ENCODE data around the gene CHADL. TPM values are rescaled to one million over a fixed set of nuclear protein-coding genes. Genes with fewer than 3 reads are reported as not detected.

Gene CHADL
- polyA plus RNA-seq, 3 donors: 4.3 to 5.2 (median 4.9) TPM

DNA sequence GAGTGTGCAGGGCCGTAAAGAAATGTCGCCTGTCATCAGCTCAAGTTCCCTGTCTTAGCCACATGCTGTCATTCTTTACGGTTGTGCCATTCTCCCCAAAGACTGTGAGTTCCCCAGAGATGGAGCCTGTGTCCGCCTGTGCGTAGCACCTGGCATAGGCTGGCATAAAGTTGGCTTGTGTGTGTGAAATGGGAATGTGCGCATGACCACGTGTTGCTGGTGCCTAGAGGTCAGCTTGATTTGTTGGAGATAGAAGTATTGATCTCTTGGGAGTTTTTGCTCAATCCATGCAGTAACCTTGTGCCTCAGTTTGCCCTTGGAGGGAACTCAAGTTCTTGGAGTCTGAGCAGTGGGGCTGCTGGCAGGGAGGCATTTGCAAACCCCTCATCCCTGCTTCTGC lies 9.4 kb downstream of the CHADL start:
- no peak for DNase-seq

DNA sequence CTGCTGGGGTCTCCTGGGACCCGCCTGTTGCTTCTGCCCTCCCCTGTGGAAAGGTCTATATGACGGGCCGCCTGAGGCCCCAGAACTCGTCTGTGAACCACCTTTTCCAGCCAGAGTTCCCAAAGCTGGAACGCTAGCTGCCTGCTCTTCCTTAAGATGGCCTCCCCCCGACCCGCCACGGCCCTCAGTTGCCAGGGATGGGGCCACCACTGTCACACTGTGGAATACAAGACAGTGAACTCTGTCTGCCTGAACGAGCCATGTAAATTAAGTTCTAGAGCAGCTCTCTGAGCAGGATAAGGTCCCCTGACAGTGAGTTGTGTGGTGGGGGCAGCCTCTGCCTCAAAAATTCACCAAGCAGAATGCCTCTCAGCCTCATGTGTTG lies 10.3 kb downstream of the CHADL start:
- DNase-seq: no peak

DNA sequence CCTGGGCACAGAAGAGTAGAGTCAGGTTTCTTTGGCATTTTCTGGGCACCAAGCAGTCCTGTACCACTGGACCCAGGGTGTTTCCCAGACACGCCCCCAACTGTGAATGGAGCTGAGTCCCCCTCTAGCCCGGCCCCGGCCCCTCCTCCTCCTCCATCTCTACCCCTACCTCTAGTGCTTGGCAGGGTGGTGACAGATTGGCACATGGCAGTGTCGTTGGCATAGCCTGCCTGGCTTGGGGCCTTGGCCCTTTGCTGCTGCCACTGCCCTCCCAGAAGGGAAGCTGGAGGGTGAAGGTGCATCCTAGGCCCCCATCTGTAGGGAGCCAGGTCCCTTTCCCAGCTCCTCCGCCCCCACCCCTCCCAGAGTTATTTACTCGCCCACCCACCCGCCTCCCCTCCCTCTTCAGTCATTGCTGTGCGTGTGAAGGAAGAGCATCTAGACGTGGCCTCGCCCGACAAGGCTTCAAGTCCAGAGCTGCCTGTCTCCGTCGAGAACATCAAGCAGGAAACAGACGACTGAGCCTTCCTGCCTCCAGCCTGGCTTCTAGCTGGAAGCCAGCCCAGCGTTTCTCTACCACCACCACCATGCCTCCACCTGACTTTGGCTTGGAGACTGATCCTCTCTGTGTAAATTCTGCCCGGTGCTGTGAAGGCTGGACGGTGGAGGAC lies 10.9 kb downstream of the CHADL start:
- no peak for DNase-seq

DNA sequence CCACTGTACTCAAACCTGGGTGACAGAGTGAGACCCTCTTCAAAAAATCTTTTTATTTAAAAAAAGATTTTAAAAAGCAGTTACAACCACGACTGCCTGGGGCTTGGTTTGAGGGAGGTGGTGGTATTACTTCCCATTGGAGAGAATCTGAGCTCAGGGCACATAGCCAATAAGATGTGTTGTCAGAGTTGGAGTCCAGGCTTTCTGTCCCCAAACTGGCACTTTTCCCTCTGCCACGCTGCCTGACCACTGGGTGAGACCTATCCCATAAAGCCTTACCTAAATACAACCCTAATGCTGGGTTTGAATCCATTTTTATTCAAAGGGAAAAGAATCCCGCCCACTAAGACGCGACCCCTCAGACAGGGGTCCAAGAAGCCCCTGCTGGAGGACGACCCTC lies 11.5 kb downstream of the CHADL start:
- DNase-seq: no peak

DNA sequence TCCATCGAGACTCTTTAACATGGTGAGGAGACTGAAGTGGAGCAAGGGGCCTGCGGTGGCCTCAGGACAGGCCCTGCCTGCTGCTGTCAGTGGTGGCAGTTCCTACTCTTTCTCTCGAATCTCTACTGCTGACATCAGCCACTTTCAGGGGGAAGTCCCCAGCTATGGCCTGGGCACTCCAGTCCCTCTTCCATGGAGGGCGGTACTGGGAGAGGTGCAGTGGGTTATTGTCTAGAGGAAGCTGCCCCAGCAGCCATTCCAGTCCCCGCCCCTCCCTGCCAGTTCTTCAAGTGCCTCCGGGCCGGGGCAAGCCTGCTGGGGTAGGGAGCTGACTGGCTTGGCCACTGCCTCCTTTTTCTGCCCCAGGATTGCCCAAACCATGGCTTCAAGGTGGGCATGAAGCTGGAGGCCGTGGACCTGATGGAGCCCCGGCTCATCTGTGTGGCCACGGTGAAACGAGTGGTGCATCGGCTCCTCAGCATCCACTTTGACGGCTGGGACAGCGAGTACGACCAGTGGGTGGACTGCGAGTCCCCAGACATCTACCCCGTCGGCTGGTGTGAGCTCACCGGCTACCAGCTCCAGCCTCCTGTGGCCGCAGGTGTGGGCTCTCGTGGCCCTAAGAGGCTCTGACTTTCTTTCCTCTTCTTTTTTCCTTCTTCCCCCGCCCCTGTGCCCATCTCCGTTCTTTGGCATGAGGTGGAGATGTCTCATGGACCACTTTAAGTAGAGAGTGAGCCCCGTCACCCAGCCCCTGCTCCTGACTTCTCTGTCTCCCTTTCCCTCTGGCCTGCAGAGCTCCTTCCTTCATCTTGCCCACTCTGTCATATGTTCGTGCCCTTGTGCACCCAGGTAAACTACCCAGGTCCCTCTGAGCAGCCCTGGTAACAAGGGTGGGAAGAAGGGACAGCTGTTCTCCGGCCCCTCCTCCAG lies 13.7 kb downstream of the CHADL start:
- no peak for DNase-seq

DNA sequence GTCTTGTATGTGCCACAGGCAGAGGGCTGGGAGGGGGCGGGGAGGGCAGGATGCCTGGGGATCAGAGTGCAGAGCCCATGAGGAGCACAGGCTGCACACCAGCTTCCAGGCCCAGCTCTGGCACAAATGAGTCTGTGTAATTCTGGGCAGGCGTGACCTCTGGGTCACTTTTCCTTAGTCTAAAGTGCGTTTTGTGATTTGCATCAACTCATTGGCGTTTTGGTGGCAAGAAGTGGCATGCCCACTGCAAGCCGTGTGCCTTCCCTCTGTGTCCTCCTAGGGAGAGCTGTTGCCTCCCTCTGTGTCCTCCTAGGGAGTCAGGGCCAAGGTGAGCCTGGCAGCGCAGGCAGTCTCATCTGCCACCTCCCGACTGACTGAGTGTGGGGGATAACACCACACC lies 17.2 kb downstream of the CHADL start:
- DNase-seq: no peak

DNA sequence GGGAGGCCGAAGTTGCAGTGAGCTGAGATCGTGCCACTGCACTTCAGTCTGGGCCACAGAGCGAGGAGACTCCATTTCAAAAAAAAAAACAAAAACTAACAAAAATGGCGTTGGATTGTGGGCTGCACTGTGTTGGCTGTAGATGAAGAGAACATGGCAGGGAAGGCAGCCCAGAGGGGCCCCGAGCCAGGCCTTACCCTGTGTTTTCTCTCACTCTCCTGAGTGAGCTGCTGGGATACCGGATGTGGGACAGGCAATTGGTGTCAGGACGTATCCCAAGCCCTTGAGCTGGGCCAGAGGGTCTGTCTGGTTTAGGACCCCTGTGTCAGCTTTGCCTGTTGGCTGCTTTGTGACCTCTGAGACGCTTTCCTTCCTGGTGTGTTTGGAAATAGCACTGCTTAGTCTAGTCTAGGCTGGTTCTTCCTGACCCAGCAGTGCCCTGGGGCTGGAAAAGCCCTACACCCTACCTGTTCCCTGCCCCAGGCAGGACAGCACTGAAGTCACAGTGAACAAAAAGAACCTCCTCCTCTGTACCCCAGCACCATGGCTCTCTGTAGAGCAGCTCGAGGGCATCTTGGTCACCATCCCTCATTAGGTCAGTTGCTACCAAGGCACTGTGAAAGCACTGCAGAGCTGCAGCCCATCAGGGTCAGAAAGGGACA lies 17.8 kb downstream of the CHADL start:
- DNase-seq: no peak

DNA sequence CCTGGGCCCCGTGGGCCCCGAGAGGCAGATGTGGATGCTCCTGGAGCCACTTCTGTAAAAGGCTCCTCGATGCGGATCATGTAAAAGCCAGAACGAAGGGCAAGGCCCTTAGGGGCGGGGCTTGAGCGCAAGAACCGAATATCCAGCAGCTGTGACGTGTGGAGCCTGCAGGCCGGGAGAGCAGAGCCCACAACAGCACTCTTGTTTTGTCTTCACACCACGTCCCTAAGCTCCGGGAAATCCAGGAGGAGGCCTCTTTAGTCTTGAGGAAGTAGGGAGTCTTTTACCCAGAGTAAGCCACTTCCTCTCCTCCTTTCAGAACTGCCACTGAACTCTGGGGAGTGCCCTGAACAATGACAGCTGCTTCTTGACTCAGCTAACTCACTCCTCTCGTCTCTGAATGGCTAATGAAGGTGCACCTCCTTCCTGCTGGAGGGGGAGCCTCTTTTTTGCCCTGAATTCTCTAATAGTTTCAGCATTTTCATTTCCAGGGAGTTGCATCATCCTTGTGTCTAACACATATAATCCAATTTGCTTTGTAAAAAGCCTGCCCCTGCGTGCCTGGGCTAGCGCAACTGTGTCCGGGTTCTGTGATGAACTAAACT lies 23.1 kb downstream of the CHADL start:
- DNase-seq: peak; percentile 57

DNA sequence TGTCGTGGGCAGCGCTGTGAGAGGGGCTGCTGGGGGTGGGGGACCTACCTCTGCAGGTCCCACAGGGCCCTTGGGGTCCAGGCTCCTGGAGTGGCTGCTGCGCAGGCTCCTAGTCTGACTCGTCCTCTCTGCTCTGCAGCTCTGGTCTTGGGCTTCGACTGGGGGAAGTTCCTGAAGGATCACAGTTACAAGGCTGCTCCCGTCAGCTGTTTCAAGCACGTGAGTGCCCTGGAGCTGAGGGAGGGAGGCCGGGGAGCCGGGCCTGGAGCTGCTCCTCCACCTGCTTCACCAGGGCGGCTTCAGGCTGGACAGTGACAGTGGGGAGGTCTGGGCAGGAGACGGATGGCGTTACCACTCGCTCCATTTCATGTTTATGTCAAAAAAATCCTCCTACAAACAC lies 23.7 kb downstream of the CHADL start:
- no peak for DNase-seq

DNA sequence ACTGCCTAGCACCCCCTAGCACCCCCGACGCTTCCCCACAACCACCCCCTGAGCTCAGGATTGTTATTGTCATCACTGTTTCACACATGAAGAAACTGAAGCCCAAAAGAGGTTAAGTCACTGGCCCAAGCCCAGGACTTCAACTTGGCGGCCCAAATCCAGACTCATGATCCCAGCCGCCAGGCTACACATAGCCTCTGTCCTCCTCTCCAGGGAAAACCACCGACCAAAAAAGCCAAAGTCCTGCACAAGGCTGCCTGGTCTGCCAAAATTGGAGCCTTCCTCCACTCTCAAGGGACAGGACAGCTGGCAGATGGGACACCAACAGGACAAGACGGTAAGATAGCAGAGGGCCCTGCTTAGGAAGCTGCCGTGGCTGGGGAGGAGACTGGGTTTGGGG lies 24.8 kb downstream of the CHADL start:
- DNase-seq: no peak

DNA sequence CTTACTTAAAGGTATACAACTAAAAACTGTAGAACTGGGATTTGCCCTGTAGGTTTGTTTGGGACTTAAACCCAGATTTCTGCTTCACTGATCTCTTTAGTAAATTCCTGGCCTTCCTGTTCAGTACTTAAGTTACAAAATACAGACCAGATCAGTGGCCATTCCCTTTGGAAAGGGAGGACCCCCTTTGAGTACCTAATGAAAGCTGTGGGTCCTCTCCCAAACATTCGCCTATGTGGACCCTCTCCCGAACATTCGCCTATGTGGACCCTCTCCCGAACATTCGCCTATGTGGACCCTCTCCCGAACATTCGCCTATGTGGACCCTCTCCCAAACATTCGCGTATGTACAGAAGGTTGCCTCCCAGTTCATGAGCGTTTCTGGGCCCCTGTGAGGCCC lies 25.3 kb downstream of the CHADL start:
- DNase-seq: no peak

DNA sequence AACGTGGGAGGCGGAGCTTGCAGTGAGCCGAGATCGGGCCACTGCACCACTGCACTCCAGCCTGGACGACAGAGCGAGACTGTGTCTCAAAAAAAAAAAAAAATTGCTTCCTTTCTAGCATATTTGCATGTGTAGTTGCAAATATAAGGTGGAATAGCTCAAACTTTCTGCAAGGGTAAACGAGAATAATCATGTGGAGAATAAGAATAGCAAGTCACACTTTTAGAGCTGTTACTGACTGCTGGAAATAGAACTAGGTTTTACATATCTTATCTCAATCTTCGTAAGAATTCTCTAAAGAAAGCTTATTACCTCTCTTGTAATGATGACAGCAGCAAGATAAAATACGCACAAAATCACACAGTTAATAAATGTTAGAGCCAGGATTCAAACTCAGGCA lies 34.0 kb downstream of the CHADL start:
- DNase-seq: no peak

DNA sequence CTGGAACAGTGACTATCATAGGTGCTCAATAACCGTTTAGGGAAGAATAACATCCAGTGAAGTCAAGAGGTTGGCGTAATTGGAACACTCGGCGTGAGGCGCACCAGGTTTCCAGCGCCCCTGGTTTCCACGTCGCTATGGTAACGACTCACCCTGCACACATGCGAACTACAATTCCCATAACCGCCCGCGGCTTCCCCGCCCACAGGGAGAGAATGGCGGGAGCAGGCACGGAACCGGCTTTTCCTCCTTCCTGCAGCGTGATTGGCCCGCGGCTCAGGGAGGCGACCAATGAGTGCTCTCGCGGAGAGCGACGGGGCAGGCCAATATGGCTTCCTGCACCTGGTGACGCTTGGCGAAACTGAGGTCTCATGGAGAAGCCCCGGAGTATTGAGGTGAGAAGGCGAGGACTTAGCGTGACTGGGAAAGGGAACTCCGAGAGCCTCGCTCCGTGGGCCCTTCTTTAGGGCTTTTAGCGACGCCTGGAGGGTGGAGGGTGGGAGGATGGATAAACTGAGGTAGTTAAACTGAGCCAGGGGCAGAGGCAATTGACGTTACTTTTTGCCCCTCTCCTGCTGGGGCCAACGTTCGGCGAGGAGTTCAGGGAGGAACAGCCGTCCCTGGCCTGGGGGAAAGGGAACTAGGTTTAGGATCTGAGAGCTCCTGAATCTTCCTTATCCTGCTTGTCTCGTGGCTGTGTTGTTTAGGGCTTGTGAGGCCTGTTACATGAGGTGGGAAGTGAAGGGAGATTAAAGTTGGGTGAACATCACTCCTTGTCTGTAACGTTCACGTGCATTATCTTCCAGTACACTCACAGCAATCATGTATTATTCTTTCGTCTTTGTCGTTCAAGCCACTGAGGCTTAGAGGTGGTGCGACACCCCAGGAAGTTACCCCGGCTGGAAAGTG lies 35.5 kb downstream of the CHADL start, which contains the start of gene L3MBTL2:
L3MBTL2 (plus strand) TSS at position 321 of the 909 bp plus-strand sequence; CDS start at position 372, 51 bp downstream.
- peak; percentile 97 for DNase-seq

DNA sequence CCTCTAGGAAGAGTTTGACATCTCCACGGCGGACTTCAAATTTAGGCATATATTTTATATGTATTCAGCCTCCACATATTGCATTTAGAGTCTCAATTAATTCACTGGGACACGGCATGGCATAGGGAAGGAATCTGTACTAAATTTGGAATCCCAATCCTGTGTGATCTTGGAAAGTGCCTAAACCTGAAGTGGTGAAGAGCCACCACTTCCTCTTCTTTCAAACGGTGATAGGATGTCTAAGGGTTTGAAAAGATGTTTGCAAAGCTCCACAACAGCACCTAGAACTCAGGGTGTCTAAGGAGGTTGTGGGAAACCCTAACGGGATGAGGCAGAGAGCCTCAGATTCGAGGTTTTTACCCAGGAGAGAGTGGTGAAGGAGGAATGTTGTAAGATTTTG lies 36.7 kb downstream of the CHADL start:
- no peak for DNase-seq

DNA sequence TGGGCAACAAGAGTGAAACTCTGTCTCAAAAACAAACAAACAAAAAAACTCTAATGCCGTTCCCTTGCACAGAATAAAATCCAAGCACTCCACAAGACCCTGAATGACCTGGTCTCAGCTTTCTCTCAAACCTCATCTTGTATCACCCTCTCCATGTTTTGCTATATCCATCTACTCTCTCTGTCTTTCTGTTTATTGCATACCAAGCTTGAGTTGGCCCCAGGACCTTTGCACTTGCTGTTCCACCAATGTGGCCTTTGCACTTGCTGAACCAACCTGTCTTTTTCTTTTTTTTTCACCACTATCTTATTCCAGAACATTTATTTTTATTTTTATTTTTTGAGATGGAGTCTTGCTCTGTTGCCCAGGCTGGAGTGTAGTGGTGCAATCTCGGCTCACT lies 37.6 kb downstream of the CHADL start:
- no peak for DNase-seq

DNA sequence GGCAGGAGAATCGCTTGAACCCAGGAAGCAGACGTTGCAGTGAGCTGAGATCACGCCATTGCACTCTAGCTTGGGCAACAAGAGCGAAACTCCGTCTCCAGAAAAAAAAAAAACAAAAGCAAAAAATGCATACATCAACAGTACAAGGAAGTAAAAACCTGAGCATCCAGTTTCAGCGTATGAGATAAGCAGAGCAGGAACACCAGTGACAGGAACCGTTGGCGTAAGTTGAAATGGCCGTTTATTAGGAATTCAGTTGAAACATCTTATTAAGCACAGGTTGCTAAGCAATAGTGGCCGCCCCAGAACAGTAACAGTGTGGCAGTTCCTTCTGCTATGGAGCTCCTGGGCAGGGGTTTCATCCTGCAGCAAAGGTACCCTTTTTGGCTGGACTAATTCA lies 39.6 kb downstream of the CHADL start:
- DNase-seq: peak; percentile 24

DNA sequence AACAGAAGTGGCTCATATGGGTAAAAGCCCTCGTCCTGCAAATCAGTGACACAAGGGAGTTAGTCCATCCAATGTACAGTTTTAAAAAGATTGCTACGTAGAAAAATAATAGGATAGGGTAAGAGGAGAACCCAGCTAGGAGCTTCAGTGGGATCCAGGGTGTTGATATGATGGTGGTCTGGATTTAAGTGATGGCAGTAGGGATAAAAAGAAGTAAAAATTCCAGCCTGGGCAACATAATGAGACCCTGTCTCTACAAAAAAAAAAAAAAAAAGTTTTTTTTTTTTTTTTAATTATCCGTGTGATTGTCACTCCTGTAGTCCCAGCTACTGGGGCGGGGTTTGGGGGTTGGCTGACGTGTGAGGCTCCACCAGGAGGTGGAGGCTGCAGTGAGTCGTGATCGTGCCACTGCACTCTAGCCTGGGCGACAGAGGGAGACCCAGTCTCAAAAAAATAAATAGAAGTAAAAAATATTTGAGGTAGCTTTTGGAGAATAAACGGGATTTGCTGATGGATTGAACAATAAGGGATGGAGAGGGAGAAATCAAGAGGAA lies 42.6 kb downstream of the CHADL start:
- DNase-seq: no peak

DNA sequence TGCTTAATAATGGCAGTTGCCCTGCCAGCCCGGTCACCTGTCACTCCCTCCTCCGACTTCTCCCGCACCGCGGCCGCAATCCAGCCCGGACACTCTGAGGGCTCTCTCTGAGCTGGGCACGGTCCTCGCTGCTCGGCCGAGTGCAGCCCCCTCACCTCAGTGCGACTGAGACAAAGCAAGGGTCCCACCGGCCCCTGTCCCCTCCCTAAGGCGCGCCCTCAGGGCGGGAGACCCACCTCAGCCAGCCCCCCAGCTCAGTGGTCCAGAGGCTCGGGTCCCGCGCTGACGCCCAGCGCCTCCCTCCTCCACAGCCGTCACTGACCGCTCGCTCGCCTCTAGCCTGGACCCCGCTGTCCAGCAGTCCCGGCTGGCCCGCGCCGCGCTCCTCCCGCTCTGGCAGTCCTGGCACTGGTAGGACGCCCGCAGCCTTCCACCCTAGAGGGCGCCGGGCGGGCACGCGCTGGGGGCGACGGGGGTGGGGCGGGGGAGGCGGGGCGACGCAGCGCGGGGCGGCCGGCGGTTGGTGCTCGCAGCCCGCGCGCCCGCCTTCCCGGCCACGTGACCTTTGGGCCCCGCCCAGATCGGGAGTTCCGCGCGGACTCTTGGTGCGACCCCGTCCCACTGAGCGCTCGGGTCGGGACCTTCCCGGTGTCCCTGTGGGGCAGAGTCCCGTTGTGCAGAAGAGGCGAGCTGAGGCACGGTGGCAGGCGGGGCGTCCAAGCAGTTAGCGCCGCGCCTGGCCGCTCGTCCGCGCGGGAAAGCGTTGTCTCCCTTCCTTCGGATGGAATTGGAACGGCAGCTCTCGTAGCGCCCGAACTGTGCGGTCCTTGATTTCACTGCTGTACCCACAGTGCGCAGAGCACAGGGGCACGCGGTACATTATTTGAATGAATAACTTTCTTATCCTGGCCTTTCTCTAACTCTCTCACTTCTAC lies 43.4 kb downstream of the CHADL start:
- DNase-seq: peak; percentile 69

DNA sequence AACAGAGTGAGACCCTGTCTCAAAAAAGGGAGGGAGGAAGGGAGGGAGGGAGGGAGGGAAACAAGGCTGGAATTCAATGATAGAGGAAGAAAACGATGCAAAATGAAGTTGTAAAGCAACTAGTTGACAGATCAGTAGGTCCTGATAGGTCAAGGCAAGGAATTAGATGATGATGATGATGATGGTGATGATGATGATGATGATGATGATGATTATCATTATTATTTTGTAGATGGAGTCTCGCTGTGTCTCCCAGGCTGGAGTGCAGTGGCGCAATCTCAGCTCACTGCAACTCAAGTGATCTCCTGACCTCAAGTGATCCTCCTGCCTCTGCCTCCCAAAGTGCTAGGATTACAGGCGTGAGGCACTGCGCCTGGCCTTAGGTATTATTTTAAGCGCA lies 46.9 kb downstream of the CHADL start:
- DNase-seq: no peak

DNA sequence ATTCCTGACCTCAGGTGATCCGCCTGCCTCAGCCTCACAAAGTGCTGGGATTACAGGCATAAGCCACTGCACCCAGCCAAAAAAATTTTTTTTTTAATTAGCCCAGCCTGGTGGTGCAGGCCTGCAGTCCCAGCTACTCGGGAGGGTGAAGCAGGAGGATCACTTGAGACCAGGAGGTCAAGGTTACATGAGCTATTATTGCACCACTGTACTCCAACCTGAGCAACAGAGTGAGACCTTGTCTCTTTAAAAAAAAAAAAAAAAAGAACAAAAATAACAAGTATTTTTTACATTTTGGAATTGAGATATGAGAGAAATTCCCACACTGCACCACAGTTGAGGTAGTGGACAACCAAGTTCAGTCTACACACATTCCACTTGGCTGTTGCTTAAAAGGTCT lies 49.3 kb downstream of the CHADL start:
- no peak for DNase-seq
